Activated CD4-positive, alpha-beta T cell treated with anti-CD3 and anti-CD28 coated beads, Interleukin-2, amount 10 ng/mL, durations not matched to agents 7 days and 5 days (primary cell): ENCODE measurements around the gene NTF4. TPM values are rescaled to one million over a fixed set of nuclear protein-coding genes. Genes with fewer than 3 reads are reported as not detected.

Source experiments
- CTCF ChIA-PET: fragments of 350-600 bp; sonication (Branson Sonifier 250); formaldehyde crosslinking; loops from one replicate; lab custom pipeline; 2021; ENCODE audit warnings: antibody characterized with exemption; lab: Charles Lee
- POLR2A ChIA-PET: fragments of 350-600 bp; sonication (Branson Sonifier 250); formaldehyde crosslinking; loops from one replicate; lab custom pipeline; 2021; ENCODE audit warnings: antibody characterized with exemption; lab: Charles Lee
- DNase-seq: peaks from one replicate; pipeline ENCODE4 v3.0.0-alpha.2; 2020
- H3K27ac Mint-ChIP-seq: one replicate; pipeline ENCODE4 v1.8.0; 2021; ENCODE audit warnings: mild to moderate bottlenecking, moderate library complexity, mixed read lengths
- H3K27me3 Mint-ChIP-seq: one replicate; pipeline ENCODE4 v1.8.0; 2021; ENCODE audit warnings: mixed read lengths
- H3K36me3 Mint-ChIP-seq: one replicate; pipeline ENCODE4 v1.8.0; 2021; ENCODE audit warnings: low read depth, mixed read lengths
- H3K4me1 Mint-ChIP-seq: one replicate; pipeline ENCODE4 v1.8.0; 2021; ENCODE audit warnings: mixed read lengths
- H3K4me3 Mint-ChIP-seq: one replicate; pipeline ENCODE4 v1.8.0; 2021; ENCODE audit warnings: mild to moderate bottlenecking, moderate library complexity, mixed read lengths
- H3K9me3 Mint-ChIP-seq: one replicate; pipeline ENCODE4 v1.8.0; 2021; ENCODE audit warnings: mixed read lengths
- total RNA-seq, 2 experiments: library from RNA; stranded (reverse); gene quantifications; one replicate each; pipeline ENCODE4 v1.2.3, GENCODE V29; 2021

NTF4 gene
- total RNA-seq: not detected

- Mint-ChIP-seq H3K9me3 (no peaks in the 10 kb centered on the region), H3K27ac (no peak within 1 kb of the TSS), H3K4me1 (no peaks in the 10 kb centered on the region), H3K36me3 (no peaks in the 10 kb centered on the region), H3K27me3 (peaks cover 69% of the 10 kb centered on the region), H3K4me3 (no peak within 1 kb of the TSS)
- ChIA-PET CTCF (interaction anchor here (0.6 to 2.0 kb wide), 2 partner anchors 8 to 19 kb away, joined by 3 to 6 read pairs; no protein-coding TSS in a partner anchor), POLR2A (interaction anchor here (0.6 kb wide), 1 partner anchor 78 kb away, joined by 4 read pairs; no protein-coding TSS in a partner anchor)
- DNase-seq: no peak
Observed at GRCh38 chr19:49064768-49065611, at the start of gene NTF4. Gene NTF4, minus strand, starts transcription at chr19:49064818. Its CDS starts 2,821 bp downstream, at chr19:49061997.

DNA sequence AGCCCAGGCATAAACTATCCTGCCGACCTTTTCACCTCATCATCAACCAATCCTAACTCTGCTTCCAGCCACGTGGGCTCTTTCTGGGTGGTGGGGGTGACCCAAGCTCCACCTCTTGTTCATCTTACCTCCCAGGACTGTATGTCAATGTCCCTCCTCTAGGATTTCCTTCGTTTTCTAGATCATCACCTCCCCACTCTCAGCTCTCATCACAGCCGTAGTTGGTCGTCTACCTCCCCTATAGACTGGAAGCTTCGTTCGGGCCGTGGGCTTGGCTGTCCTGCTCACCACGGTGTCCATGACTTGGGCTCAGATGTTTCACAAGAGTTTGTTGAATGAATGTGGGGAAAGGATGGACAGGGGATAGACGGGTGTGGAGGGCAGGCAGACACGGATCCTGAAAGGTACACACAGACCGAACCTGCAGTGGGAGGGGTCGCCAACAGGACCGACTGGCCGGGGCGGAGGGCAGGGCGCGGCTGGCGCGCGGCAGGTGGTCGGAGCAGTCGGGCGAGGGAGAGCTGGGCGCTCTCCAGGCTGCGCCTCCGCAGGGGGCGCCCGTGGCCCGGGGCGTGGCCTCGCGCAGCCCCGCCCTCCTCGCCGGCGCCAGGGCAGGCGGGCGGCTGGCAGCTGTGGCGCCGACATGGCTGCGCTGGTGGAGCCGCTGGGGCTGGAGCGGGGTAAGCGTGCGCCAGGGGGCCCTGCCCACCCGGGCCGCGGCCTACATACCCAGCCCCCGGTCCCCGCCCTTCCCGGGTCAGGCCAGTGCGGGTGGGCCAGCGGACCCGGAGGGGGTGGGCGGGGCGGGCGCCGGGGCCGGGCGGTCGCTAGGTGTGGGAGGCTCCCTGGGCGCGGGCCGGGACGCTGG lies 49.4 kb upstream of the NTF4 start, which contains the start of gene LIN7B:
TSS of gene LIN7B (plus strand) at position 609 of the 868 bp plus-strand sequence. CDS start at position 644, 35 bp downstream.
- peak within 1 kb of the TSS; percentile 72 for H3K4me3 Mint-ChIP-seq
- ChIA-PET POLR2A (interaction anchor here (0.6 to 0.7 kb wide), 2 partner anchors 14 to 21 kb away, joined by 3 to 6 read pairs; no protein-coding TSS in a partner anchor), CTCF (interaction anchor here (1.0 to 3.1 kb wide), 21 partner anchors 9 to 121 kb away, joined by 3 to 24 read pairs (median 4); partner anchors contain the start of genes CGB7, GYS1 and RUVBL2)
- H3K27ac Mint-ChIP-seq: peak within 1 kb of the TSS; percentile 13
- no peaks in the 10 kb centered on the region for H3K27me3 Mint-ChIP-seq
- peak; percentile 65 for DNase-seq
- H3K9me3 Mint-ChIP-seq: no peaks in the 10 kb centered on the region
- peaks cover 4% of the 10 kb centered on the region for H3K36me3 Mint-ChIP-seq
- peaks cover 31% of the 10 kb centered on the region for H3K4me1 Mint-ChIP-seq

- no peak overlapping the region for H3K4me3 Mint-ChIP-seq
- POLR2A ChIA-PET: no interaction called here
- no peak for DNase-seq
- peaks cover 24% of the 10 kb centered on the region for H3K36me3 Mint-ChIP-seq
- H3K9me3 Mint-ChIP-seq: no peaks in the 10 kb centered on the region
- H3K27me3 Mint-ChIP-seq: no peaks in the 10 kb centered on the region
- peaks cover 17% of the 10 kb centered on the region for H3K4me1 Mint-ChIP-seq
- CTCF ChIA-PET: interaction anchor here (4.1 kb wide), 1 partner anchor 14 kb away, joined by 14 read pairs; no protein-coding TSS in a partner anchor
- H3K27ac Mint-ChIP-seq: no peak overlapping the region
Observed at GRCh38 chr19:49111218-49111998, 46.8 kb upstream of the NTF4 start.

- H3K4me3 Mint-ChIP-seq: no peak overlapping the region
- POLR2A ChIA-PET: no interaction called here
- DNase-seq: no peak
- H3K27ac Mint-ChIP-seq: no peak overlapping the region
- CTCF ChIA-PET: interaction anchor here (4.1 kb wide), 1 partner anchor 13 kb away, joined by 14 read pairs; no protein-coding TSS in a partner anchor
- peaks cover 17% of the 10 kb centered on the region for H3K4me1 Mint-ChIP-seq
- H3K9me3 Mint-ChIP-seq: no peaks in the 10 kb centered on the region
- H3K36me3 Mint-ChIP-seq: peaks cover 28% of the 10 kb centered on the region
- H3K27me3 Mint-ChIP-seq: no peaks in the 10 kb centered on the region
Observed at GRCh38 chr19:49110567-49110966, 45.9 kb upstream of the NTF4 start.

DNA sequence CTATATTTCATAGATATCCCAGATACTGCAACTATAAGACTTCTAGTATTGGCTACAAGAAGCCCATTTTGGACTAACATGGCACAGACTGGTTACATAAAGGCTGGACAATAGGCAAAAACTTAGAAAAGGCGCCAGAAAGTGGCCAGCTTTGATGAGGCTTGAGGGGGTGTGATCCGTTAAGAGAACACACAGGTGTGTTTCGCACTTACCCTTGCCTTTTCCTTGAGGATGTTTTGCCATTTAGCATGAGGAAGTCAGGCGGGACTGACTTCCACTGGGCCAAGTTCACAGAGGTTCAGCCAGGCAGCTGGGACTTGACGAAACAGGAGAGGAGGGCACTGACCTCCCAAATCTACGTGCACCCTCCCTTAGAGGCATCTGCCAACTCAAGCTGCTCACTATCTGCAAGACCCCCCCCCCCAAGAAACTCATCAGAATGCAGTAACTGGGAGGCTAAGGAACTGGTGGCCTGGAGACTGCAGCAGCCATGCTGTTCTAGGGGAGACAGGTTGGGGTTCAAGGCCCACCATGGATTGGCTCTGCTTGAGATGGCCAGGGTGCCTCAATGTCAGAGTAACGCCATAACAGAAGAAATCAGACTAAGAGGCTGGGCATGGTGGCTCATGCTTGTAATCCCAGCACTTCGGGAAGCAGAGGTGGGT lies 45.1 kb upstream of the NTF4 start:
- no peak for DNase-seq
- ChIA-PET CTCF (interaction anchor here (1.2 to 4.1 kb wide), 3 partner anchors 9 to 89 kb away, joined by 3 to 14 read pairs (median 6); no protein-coding TSS in a partner anchor), POLR2A (no interaction called here)
- Mint-ChIP-seq H3K4me3 (no peak overlapping the region), H3K27me3 (no peaks in the 10 kb centered on the region), H3K9me3 (no peaks in the 10 kb centered on the region), H3K36me3 (peaks cover 35% of the 10 kb centered on the region), H3K27ac (no peak overlapping the region), H3K4me1 (peaks cover 12% of the 10 kb centered on the region)

GRCh38 chr19:49109051-49109450 lies 44.4 kb upstream of the NTF4 start:
- peak overlapping the region; percentile 22 for H3K27ac Mint-ChIP-seq
- POLR2A ChIA-PET: no interaction called here
- peaks cover 36% of the 10 kb centered on the region for H3K36me3 Mint-ChIP-seq
- H3K9me3 Mint-ChIP-seq: no peaks in the 10 kb centered on the region
- H3K4me3 Mint-ChIP-seq: no peak overlapping the region
- DNase-seq: no peak
- CTCF ChIA-PET: interaction anchor here (1.2 to 4.1 kb wide), 3 partner anchors 9 to 90 kb away, joined by 3 to 14 read pairs (median 6); no protein-coding TSS in a partner anchor
- H3K4me1 Mint-ChIP-seq: peaks cover 12% of the 10 kb centered on the region
- no peaks in the 10 kb centered on the region for H3K27me3 Mint-ChIP-seq

DNA sequence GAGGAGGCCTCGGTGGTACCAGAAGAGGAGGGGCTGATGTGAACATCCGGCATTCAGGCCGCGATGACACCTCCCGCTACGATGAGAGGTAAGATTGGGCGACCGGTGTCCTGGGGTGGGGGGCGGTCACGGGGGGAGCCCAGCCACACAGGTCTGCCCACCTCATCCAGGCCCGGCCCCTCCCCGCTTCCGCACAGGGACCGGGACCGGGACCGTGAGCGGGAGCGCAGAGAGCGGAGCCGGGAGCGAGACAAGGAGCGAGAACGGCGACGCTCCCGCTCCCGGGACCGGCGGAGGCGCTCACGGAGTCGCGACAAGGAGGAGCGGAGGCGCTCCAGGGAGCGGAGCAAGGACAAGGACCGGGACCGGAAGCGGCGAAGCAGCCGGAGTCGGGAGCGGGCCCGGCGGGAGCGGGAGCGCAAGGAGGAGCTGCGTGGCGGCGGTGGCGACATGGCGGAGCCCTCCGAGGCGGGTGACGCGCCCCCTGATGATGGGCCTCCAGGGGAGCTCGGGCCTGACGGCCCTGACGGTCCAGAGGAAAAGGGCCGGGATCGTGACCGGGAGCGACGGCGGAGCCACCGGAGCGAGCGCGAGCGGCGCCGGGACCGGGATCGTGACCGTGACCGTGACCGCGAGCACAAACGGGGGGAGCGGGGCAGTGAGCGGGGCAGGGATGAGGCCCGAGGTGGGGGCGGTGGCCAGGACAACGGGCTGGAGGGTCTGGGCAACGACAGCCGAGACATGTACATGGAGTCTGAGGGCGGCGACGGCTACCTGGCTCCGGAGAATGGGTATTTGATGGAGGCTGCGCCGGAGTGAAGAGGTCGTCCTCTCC lies 43.2 kb upstream of the NTF4 start:
- CTCF ChIA-PET: interaction anchor here (0.6 to 4.1 kb wide), 2 partner anchors 10 to 87 kb away, joined by 4 to 14 read pairs; no protein-coding TSS in a partner anchor
- no peak overlapping the region for H3K4me3 Mint-ChIP-seq
- no peak overlapping the region for H3K27ac Mint-ChIP-seq
- POLR2A ChIA-PET: no interaction called here
- H3K27me3 Mint-ChIP-seq: no peaks in the 10 kb centered on the region
- peaks cover 4% of the 10 kb centered on the region for H3K4me1 Mint-ChIP-seq
- no peak for DNase-seq
- no peaks in the 10 kb centered on the region for H3K9me3 Mint-ChIP-seq
- H3K36me3 Mint-ChIP-seq: peaks cover 36% of the 10 kb centered on the region

GRCh38 chr19:49106648-49107135 lies 42.1 kb upstream of the NTF4 start:
- POLR2A ChIA-PET: no interaction called here
- peak overlapping the region; percentile 56 for H3K27ac Mint-ChIP-seq
- H3K36me3 Mint-ChIP-seq: peaks cover 36% of the 10 kb centered on the region
- H3K9me3 Mint-ChIP-seq: no peaks in the 10 kb centered on the region
- DNase-seq: peak; percentile 71
- H3K4me1 Mint-ChIP-seq: peaks cover 4% of the 10 kb centered on the region
- H3K4me3 Mint-ChIP-seq: no peak overlapping the region
- CTCF ChIA-PET: interaction anchor here (0.7 to 4.1 kb wide), 8 partner anchors 7 to 48 kb away, joined by 3 to 20 read pairs (median 6); partner anchors contain the start of genes HRC and LIN7B
- H3K27me3 Mint-ChIP-seq: no peaks in the 10 kb centered on the region

DNA sequence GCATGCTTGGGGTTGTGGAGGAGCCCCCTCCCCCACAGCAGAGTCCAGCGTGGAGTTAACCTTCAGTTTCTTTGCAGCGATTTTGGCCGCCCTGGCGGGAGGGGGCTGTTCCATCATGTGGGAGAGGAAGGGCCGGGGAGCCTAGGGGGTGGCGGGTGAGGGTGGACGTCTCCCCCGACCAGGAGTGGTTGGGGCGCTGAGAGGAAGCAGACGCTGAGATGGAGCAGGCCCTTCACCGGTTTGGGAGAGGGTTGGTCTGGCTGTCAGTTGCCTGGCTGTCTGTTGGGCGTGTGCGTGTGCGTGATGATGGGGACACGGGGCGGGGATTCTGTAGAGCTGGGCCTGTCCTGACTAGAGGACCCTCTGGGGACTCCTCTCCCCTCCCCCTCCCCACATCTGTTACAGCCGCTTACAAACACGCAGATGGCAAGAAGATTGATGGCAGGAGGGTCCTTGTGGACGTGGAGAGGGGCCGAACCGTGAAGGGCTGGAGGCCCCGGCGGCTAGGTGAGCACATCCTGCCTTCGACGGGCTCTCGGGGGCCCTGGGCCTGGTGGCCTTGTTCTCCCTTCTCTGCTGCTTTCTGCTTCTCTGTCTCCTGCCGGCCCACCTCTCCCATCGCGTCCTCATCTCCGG lies 39.7 kb upstream of the NTF4 start:
- Mint-ChIP-seq H3K27me3 (no peaks in the 10 kb centered on the region), H3K27ac (no peak overlapping the region), H3K4me3 (no peak overlapping the region), H3K36me3 (peaks cover 48% of the 10 kb centered on the region), H3K4me1 (peaks cover 2% of the 10 kb centered on the region), H3K9me3 (no peaks in the 10 kb centered on the region)
- ChIA-PET CTCF (interaction anchor here (0.6 to 4.1 kb wide), 2 partner anchors 10 to 393 kb away, joined by 3 to 20 read pairs; partner anchors contain the start of gene LIN7B), POLR2A (no interaction called here)
- DNase-seq: no peak
